HL-60 (cell line): ENCODE data around the gene ARHGEF4.

Experiments used
- CTCF ChIP-seq: IDR thresholded peaks from one replicate; pipeline ENCODE4 v1.5.1; 2011; ENCODE audit warnings: low read length, control low read depth, inconsistent platforms; ENCODE audit not compliant: insufficient read depth
- POLR2AphosphoS5 ChIP-seq: IDR thresholded peaks from 2 replicates; pipeline ENCODE4 v1.6.1; 2012; ENCODE audit warnings: low read depth
- REST ChIP-seq: IDR thresholded peaks from 2 replicates; pipeline ENCODE4 v1.6.1; 2012; ENCODE audit warnings: low read depth; ENCODE audit not compliant: insufficient replicate concordance
- SPI1 ChIP-seq: IDR thresholded peaks from 2 replicates; pipeline ENCODE4 v1.6.1; 2012; ENCODE audit warnings: low read depth, mild to moderate bottlenecking, borderline replicate concordance

GRCh38 chr2:130864830-130865800 lies 28.4 kb downstream of the ARHGEF4 start:
- no peak for TF ChIP-seq CTCF
- TF ChIP-seq POLR2AphosphoS5: no peak
- no peak for TF ChIP-seq SPI1
- TF ChIP-seq REST: no peak
